Panc1 (cell line): ENCODE data around the gene INPP4A.

Experiments
- POLR2AphosphoS5 ChIP-seq: IDR thresholded peaks from 2 replicates; pipeline ENCODE4 v1.6.1; 2012; ENCODE audit warnings: mild to moderate bottlenecking, low read depth, low read length, moderate library complexity
- SIN3A ChIP-seq: IDR thresholded peaks from 2 replicates; pipeline ENCODE4 v1.6.1; 2012; ENCODE audit warnings: low read depth, mild to moderate bottlenecking, low read length, moderate library complexity, borderline replicate concordance; ENCODE audit not compliant: insufficient read depth
- TCF7L2 ChIP-seq: IDR thresholded peaks from 2 replicates; pipeline ENCODE4 v1.6.1; 2011; ENCODE audit warnings: mild to moderate bottlenecking, low read depth, low read length, inconsistent platforms
- TF ChIP-seq, protein P1 (sequence below): fragments of 450-650 bp; IDR thresholded peaks from 2 replicates; pipeline ENCODE4 v1.5.1; 2017; ENCODE audit warnings: mild to moderate bottlenecking

DNA sequence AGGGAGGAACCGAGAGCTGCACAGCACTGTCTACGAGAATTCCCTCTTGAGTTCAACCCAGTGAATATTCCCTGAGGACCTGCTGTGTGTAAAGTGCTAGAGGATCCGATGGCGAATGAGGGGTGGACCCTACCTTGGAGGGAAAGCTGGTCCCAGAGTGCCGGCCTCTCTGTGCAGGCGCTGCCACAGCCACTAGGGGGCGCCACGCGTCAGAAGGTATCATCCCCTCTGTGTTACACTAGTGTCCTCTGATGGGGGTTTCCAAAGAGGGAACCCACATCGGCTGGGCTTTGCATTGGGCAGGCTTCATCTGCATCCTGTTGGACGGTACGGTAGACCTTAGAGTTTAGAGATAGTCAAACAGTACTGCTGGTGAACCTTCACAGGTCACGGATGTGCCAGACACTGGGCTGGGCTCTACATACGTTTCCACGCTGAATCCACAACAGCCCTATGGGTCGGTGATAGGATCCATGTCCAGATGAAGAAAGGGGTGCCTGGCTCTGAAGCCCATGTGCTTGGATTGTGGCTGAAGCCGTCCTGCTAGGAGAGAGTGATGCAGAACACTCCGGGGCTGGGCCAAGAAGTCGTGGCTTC is 124.6 kb downstream of the INPP4A start:
- TF ChIP-seq, protein P1, sequence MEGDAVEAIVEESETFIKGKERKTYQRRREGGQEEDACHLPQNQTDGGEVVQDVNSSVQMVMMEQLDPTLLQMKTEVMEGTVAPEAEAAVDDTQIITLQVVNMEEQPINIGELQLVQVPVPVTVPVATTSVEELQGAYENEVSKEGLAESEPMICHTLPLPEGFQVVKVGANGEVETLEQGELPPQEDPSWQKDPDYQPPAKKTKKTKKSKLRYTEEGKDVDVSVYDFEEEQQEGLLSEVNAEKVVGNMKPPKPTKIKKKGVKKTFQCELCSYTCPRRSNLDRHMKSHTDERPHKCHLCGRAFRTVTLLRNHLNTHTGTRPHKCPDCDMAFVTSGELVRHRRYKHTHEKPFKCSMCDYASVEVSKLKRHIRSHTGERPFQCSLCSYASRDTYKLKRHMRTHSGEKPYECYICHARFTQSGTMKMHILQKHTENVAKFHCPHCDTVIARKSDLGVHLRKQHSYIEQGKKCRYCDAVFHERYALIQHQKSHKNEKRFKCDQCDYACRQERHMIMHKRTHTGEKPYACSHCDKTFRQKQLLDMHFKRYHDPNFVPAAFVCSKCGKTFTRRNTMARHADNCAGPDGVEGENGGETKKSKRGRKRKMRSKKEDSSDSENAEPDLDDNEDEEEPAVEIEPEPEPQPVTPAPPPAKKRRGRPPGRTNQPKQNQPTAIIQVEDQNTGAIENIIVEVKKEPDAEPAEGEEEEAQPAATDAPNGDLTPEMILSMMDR, result peak; percentile 95
- TF ChIP-seq POLR2AphosphoS5 (no peak), SIN3A (no peak), TCF7L2 (no peak)
